ENCODE results near the gene RIOX2. TPM values are rescaled to one million over a fixed set of nuclear protein-coding genes. Genes with fewer than 3 reads are reported as not detected.

The RIOX2 gene
- total and polyA plus RNA-seq, 2 of the 8 experiments (the other 6 are each of a cell fraction or from before 2014, with no cell fraction given): 3.8 to 16.4 TPM

- WGBS, 2 experiments (ENCODE audit: extremely low coverage in 1 of 2, insufficient coverage in 1 of 2, insufficient read length in 1 of 2, insufficient replicate concordance in 2 of 2, low coverage in 1 of 2, low lambda C conversion rate in 2 of 2, missing lambda C conversion rate in 1 of 2): 92% methylated on average over 5 of the region's 5 CpGs; no CpG with 5 or more reads in 1 of the 2 experiments
- peaks cover 4% of the 10 kb centered on the region; the same call in 1 of the 2 replicates for H3K23me2 ChIP-seq (ENCODE audit: low read depth, low read length)
- CTCF ChIA-PET (ENCODE audit: partially characterized antibody): interaction anchor here (0.6 to 3.1 kb wide), 6 partner anchors 16 to 220 kb away, joined by 3 to 23 read pairs (median 8); partner anchors contain the start of gene CRYBG3
- H3K36me3 ChIP-seq (ENCODE audit: control insufficient read depth in 2 of 4, insufficient read depth in 4 of 4, low read length in 3 of 4): no peaks in the 10 kb centered on the region; a peak in 1 of 8 replicates
- H4K20me1 ChIP-seq (replicated peaks in 1 of 2; ENCODE audit: control insufficient read depth in 1 of 2, insufficient read depth in 2 of 2, low read length in 2 of 2): no peaks in the 10 kb centered on the region
- no peak overlapping the region for H3K9ac ChIP-seq (replicated peaks in 1 of 4; ENCODE audit: extremely low read depth in 1 of 4, low read depth in 3 of 4, low read length in 3 of 4)
- no peak overlapping the region for H3K14ac ChIP-seq (ENCODE audit: insufficient read length)
- H2BK12ac ChIP-seq (ENCODE audit: low read depth, low read length): no peak overlapping the region
- H3K27ac ChIP-seq (ENCODE audit: low read depth, low read length): no peak overlapping the region
- no peak overlapping the region for H2BK120ac ChIP-seq (replicated peaks; ENCODE audit: low read depth, low read length)
- TF ChIP-seq KDM4A (IDR thresholded peaks at IDR 0.05; ENCODE audit: low read depth, low read length, severe bottlenecking): no peak
- TF ChIP-seq CHD1 (IDR thresholded peaks at IDR 0.05; ENCODE audit: low read depth, low read length): no peak
- no peak for TF ChIP-seq PHF8 (conservative IDR thresholded peaks at IDR 0.05; ENCODE audit: low read depth, low read length)
- TF ChIP-seq YY1 (IDR thresholded peaks at IDR 0.05; ENCODE audit: low read depth, low read length): no peak
- TF ChIP-seq, protein P1, sequence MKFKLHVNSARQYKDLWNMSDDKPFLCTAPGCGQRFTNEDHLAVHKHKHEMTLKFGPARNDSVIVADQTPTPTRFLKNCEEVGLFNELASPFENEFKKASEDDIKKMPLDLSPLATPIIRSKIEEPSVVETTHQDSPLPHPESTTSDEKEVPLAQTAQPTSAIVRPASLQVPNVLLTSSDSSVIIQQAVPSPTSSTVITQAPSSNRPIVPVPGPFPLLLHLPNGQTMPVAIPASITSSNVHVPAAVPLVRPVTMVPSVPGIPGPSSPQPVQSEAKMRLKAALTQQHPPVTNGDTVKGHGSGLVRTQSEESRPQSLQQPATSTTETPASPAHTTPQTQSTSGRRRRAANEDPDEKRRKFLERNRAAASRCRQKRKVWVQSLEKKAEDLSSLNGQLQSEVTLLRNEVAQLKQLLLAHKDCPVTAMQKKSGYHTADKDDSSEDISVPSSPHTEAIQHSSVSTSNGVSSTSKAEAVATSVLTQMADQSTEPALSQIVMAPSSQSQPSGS (IDR thresholded peaks at IDR 0.05; ENCODE audit: low read length): no peak
- no peak for TF ChIP-seq GTF2F1 (IDR thresholded peaks at IDR 0.05; ENCODE audit: borderline replicate concordance, low read depth, low read length)
- TF ChIP-seq RXRA (IDR thresholded peaks at IDR 0.05; ENCODE audit: insufficient read depth, low read depth, low read length): no peak
- TF ChIP-seq EP300 (IDR thresholded peaks at IDR 0.05; ENCODE audit: borderline replicate concordance in 1 of 2, low read depth in 2 of 2, low read length in 2 of 2): no peak
- TF ChIP-seq CTBP2 (IDR thresholded peaks at IDR 0.05; ENCODE audit: borderline replicate concordance, insufficient read depth, insufficient read length, low read length): no peak
- no peak for TF ChIP-seq EZH2 (IDR thresholded peaks at IDR 0.05; ENCODE audit: low read depth, low read length, severe bottlenecking)
- no peak overlapping the region for H3K4ac ChIP-seq (replicated peaks; ENCODE audit: insufficient read length, low read depth, low read length)
- no peak overlapping the region for H4K5ac ChIP-seq (ENCODE audit: insufficient read length, low read depth, low read length)
- no peaks in the 10 kb centered on the region for H3K79me2 ChIP-seq (ENCODE audit: control insufficient read depth in 1 of 2, insufficient read depth in 2 of 2, low read length in 2 of 2)
- H2BK15ac ChIP-seq (ENCODE audit: low read length): no peak overlapping the region
- H3K79me1 ChIP-seq (ENCODE audit: low read depth, low read length): peaks cover 2% of the 10 kb centered on the region; the same call in 1 of the 2 replicates
- no peak overlapping the region for H2AK5ac ChIP-seq (ENCODE audit: low read depth, low read length)
- FAIRE-seq (no peak), DNase-seq (ENCODE audit: low read depth in 1 of 2, low spot score in 2 of 2) (no peak)
- H2BK5ac ChIP-seq (ENCODE audit: low read depth, low read length): no peak overlapping the region
- H3K56ac ChIP-seq (replicated peaks; ENCODE audit: insufficient read length, low read depth, low read length): no peak overlapping the region
- H2AFZ ChIP-seq (ENCODE audit: low read length): no peak overlapping the region
- H4K91ac ChIP-seq (replicated peaks; ENCODE audit: insufficient read length, low read length): no peak overlapping the region
- H3K9me3 ChIP-seq (ENCODE audit: insufficient read depth in 2 of 2, low read depth in 1 of 2, low read length in 1 of 2): no peaks in the 10 kb centered on the region
- no peak overlapping the region for H3K4me2 ChIP-seq (ENCODE audit: insufficient read depth in 1 of 2, low read depth in 2 of 2, low read length in 2 of 2)
- H3K4me3 ChIP-seq (ENCODE audit: extremely low read depth in 1 of 4, insufficient read depth in 2 of 4, low read depth in 3 of 4, low read length in 4 of 4): no peak overlapping the region
- H4K8ac ChIP-seq (ENCODE audit: extremely low read depth, insufficient read depth, low read length): no peak overlapping the region
- H3K27me3 ChIP-seq (replicated peaks in 1 of 4; ENCODE audit: control insufficient read depth in 3 of 4, extremely low read depth in 1 of 4, insufficient read depth in 3 of 4, low read length in 3 of 4): no peaks in the 10 kb centered on the region
- no peak overlapping the region for H3K18ac ChIP-seq (ENCODE audit: extremely low read depth, low read length)
- H2BK20ac ChIP-seq (ENCODE audit: low read length): no peak overlapping the region
- no peaks in the 10 kb centered on the region for H3K4me1 ChIP-seq (replicated peaks in 1 of 4; ENCODE audit: control insufficient read depth in 3 of 4, insufficient read depth in 4 of 4, low read length in 3 of 4)
- no peak overlapping the region for H3K23ac ChIP-seq (ENCODE audit: insufficient read length)
- POLR2A ChIA-PET (ENCODE audit: partially characterized antibody): no interaction called here
These were observed 2.7 kb downstream of the RIOX2 start for GRCh38 chr3:97969541-97969940.
